MG63 (cell line): Measurements from ENCODE around the gene FANCL. TPM values are rescaled to one million over a fixed set of nuclear protein-coding genes. Genes with fewer than 3 reads are reported as not detected.
"Not testable (repeated sequence)": the region's sequence is repeated elsewhere in the genome, so short reads cannot be mapped to it uniquely, and the experiment has no call there.

Experiments used
- DNase-seq: peaks from one replicate; pipeline ENCODE4 v3.0.0-alpha.2; 2020
- H3K27me3 ChIP-seq: fragments of 250-450 bp; sonication (Bioruptor Pico); 2 replicates; pipeline ENCODE4 v1.5.1; 2020; ENCODE audit warnings: mild to moderate bottlenecking, moderate library complexity
- H3K36me3 ChIP-seq: fragments of 250-450 bp; sonication (Bioruptor Pico); 2 replicates; pipeline ENCODE4 v1.5.1; 2020; ENCODE audit warnings: mild to moderate bottlenecking, moderate library complexity
- H3K4me3 ChIP-seq: fragments of 250-450 bp; sonication (Bioruptor Pico); 2 replicates; pipeline ENCODE4 v1.5.1; 2020; ENCODE audit warnings: mild to moderate bottlenecking, moderate library complexity
- H3K9me3 ChIP-seq: fragments of 250-450 bp; sonication (Bioruptor Pico); 2 replicates; pipeline ENCODE4 v1.5.1; 2020; ENCODE audit warnings: mild to moderate bottlenecking, moderate library complexity
- total RNA-seq: library from RNA; depleted of rRNA; stranded (reverse); fragments of >200 nt; shearing (Covaris generic); gene quantifications from 2 replicates; pipeline ENCODE4 v1.2.3, GENCODE V29; 2014; ENCODE audit warnings: low replicate concordance; rRNA removed

FANCL gene
- total RNA-seq, 1 experiment from 2014 or later, result 21.4 TPM

GRCh38 chr2:58131191-58132011, 109.7 kb downstream of the FANCL start:
- Histone ChIP-seq H3K27me3 (no peaks in the 10 kb centered on the region), H3K9me3 (no peaks in the 10 kb centered on the region), H3K4me3 (no peak overlapping the region), H3K36me3 (peaks cover 5% of the 10 kb centered on the region)
- DNase-seq, result no peak

- Histone ChIP-seq H3K36me3 (peaks cover 5% of the 10 kb centered on the region), H3K4me3 (no peak overlapping the region), H3K27me3 (no peaks in the 10 kb centered on the region), H3K9me3 (no peaks in the 10 kb centered on the region)
- no peak for DNase-seq
Measured at GRCh38 chr2:58130238-58130637, 110.9 kb downstream of the FANCL start.

- H3K4me3 ChIP-seq, result no peak overlapping the region
- H3K9me3 ChIP-seq, result no peaks in the 10 kb centered on the region
- H3K36me3 ChIP-seq, result peaks cover 7% of the 10 kb centered on the region
- H3K27me3 ChIP-seq, result no peaks in the 10 kb centered on the region
- no peak for DNase-seq
Measured at GRCh38 chr2:58127111-58127510, 114.0 kb downstream of the FANCL start.

- peaks cover 4% of the 10 kb centered on the region for H3K9me3 ChIP-seq
- H3K27me3 ChIP-seq, result no peaks in the 10 kb centered on the region
- no peak for DNase-seq
- no peak overlapping the region for H3K4me3 ChIP-seq
- H3K36me3 ChIP-seq, result peaks cover 11% of the 10 kb centered on the region
Measured at GRCh38 chr2:58122540-58122939, 118.6 kb downstream of the FANCL start.

- Histone ChIP-seq H3K4me3 (no peak overlapping the region), H3K9me3 (peaks cover 4% of the 10 kb centered on the region), H3K27me3 (no peaks in the 10 kb centered on the region), H3K36me3 (peaks cover 11% of the 10 kb centered on the region)
- no peak for DNase-seq
Measured at GRCh38 chr2:58122040-58122439, 119.1 kb downstream of the FANCL start.

- peaks cover 4% of the 10 kb centered on the region for H3K9me3 ChIP-seq
- peaks cover 11% of the 10 kb centered on the region for H3K36me3 ChIP-seq
- DNase-seq, result no peak
- no peaks in the 10 kb centered on the region for H3K27me3 ChIP-seq
- no peak overlapping the region for H3K4me3 ChIP-seq
Measured at GRCh38 chr2:58120626-58121229, 120.4 kb downstream of the FANCL start.

- not testable (repeated sequence) for H3K36me3 ChIP-seq, H3K9me3 ChIP-seq, H3K4me3 ChIP-seq, DNase-seq, H3K27me3 ChIP-seq
Measured at GRCh38 chr2:58113563-58113962, 127.6 kb downstream of the FANCL start.

- DNase-seq, result no peak
- Histone ChIP-seq H3K27me3 (no peaks in the 10 kb centered on the region), H3K4me3 (no peak overlapping the region), H3K36me3 (peaks cover 2% of the 10 kb centered on the region), H3K9me3 (no peaks in the 10 kb centered on the region)
Measured at GRCh38 chr2:58110765-58111164, 130.4 kb downstream of the FANCL start.

- no peak overlapping the region for H3K4me3 ChIP-seq
- DNase-seq, result no peak
- peaks cover 2% of the 10 kb centered on the region for H3K36me3 ChIP-seq
- H3K9me3 ChIP-seq, result no peaks in the 10 kb centered on the region
- no peaks in the 10 kb centered on the region for H3K27me3 ChIP-seq
Measured at GRCh38 chr2:58109481-58109880, 131.6 kb downstream of the FANCL start.

Other genes with a start within 250 kb of the FANCL start
- 24.9 and 45.4 TPM in 2 replicates for gene VRK2, start 194.5 kb downstream of the FANCL start, total RNA-seq